ENCODE measurements around the gene TTC7B. TPM values are rescaled to one million over a fixed set of nuclear protein-coding genes. Genes with fewer than 3 reads are reported as not detected.

The TTC7B gene
- total RNA-seq, 1 experiment from 2014 or later: 9.6 TPM

GRCh38 chr14:90509403-90509802 is 306.8 kb downstream of the TTC7B start:
- TF ChIP-seq, protein P1, sequence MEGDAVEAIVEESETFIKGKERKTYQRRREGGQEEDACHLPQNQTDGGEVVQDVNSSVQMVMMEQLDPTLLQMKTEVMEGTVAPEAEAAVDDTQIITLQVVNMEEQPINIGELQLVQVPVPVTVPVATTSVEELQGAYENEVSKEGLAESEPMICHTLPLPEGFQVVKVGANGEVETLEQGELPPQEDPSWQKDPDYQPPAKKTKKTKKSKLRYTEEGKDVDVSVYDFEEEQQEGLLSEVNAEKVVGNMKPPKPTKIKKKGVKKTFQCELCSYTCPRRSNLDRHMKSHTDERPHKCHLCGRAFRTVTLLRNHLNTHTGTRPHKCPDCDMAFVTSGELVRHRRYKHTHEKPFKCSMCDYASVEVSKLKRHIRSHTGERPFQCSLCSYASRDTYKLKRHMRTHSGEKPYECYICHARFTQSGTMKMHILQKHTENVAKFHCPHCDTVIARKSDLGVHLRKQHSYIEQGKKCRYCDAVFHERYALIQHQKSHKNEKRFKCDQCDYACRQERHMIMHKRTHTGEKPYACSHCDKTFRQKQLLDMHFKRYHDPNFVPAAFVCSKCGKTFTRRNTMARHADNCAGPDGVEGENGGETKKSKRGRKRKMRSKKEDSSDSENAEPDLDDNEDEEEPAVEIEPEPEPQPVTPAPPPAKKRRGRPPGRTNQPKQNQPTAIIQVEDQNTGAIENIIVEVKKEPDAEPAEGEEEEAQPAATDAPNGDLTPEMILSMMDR (IDR thresholded peaks at IDR 0.05; ENCODE audit: unreplicated experiment): no peak
- H3K27ac Mint-ChIP-seq (ENCODE audit: unreplicated experiment): peak overlapping the region; percentile 92
- no peak for DNase-seq
- H3K36me3 Mint-ChIP-seq (ENCODE audit: insufficient read depth, unreplicated experiment): peaks cover 21% of the 10 kb centered on the region
- no peaks in the 10 kb centered on the region for H3K9me3 Mint-ChIP-seq (ENCODE audit: low read depth, unreplicated experiment)
- H3K4me1 Mint-ChIP-seq (ENCODE audit: low read depth, unreplicated experiment): peaks cover 56% of the 10 kb centered on the region
- no TSS peak for BruUV-seq (replicated peaks)
- intact Hi-C loops (cut with micrococcal nuclease; ENCODE audit: unreplicated experiment): loop anchor here (2.0 kb wide), 1 partner anchor 55 kb away; no protein-coding TSS in a partner anchor
- H3K4me3 Mint-ChIP-seq (ENCODE audit: low read depth, unreplicated experiment): peak overlapping the region; percentile 62
- H3K27me3 Mint-ChIP-seq (ENCODE audit: unreplicated experiment): no peaks in the 10 kb centered on the region
- CTCF ChIA-PET: no interaction called here

GRCh38 chr14:90508536-90509254 is 307.5 kb downstream of the TTC7B start:
- TF ChIP-seq, protein P1 (IDR thresholded peaks at IDR 0.05; ENCODE audit: unreplicated experiment): no peak
- peak; percentile 88 for DNase-seq
- no TSS peak for BruUV-seq (replicated peaks)
- intact Hi-C loops (cut with micrococcal nuclease; ENCODE audit: unreplicated experiment): loop anchor here (2.0 kb wide), 1 partner anchor 54 kb away; no protein-coding TSS in a partner anchor
- Mint-ChIP-seq H3K27ac (ENCODE audit: unreplicated experiment) (peak overlapping the region; percentile 92), H3K36me3 (ENCODE audit: insufficient read depth, unreplicated experiment) (peaks cover 20% of the 10 kb centered on the region), H3K27me3 (ENCODE audit: unreplicated experiment) (no peaks in the 10 kb centered on the region), H3K9me3 (ENCODE audit: low read depth, unreplicated experiment) (no peaks in the 10 kb centered on the region), H3K4me1 (ENCODE audit: low read depth, unreplicated experiment) (peaks cover 51% of the 10 kb centered on the region), H3K4me3 (ENCODE audit: low read depth, unreplicated experiment) (peak overlapping the region; percentile 62)
- CTCF ChIA-PET: no interaction called here

- CTCF ChIA-PET: no interaction called here
- peak overlapping the region; percentile 92 for H3K27ac Mint-ChIP-seq (ENCODE audit: unreplicated experiment)
- DNase-seq: no peak
- H3K36me3 Mint-ChIP-seq (ENCODE audit: insufficient read depth, unreplicated experiment): peaks cover 16% of the 10 kb centered on the region
- BruUV-seq (replicated peaks): no TSS peak
- TF ChIP-seq, protein P1 (IDR thresholded peaks at IDR 0.05; ENCODE audit: unreplicated experiment): no peak
- no peaks in the 10 kb centered on the region for H3K27me3 Mint-ChIP-seq (ENCODE audit: unreplicated experiment)
- intact Hi-C loops (cut with micrococcal nuclease; ENCODE audit: unreplicated experiment): loop anchor here (2.0 kb wide), 1 partner anchor 53 kb away; no protein-coding TSS in a partner anchor
- no peaks in the 10 kb centered on the region for H3K9me3 Mint-ChIP-seq (ENCODE audit: low read depth, unreplicated experiment)
- peaks cover 50% of the 10 kb centered on the region for H3K4me1 Mint-ChIP-seq (ENCODE audit: low read depth, unreplicated experiment)
- H3K4me3 Mint-ChIP-seq (ENCODE audit: low read depth, unreplicated experiment): no peak overlapping the region
Measured at GRCh38 chr14:90508036-90508435, 308.2 kb downstream of the TTC7B start.

- no peak for DNase-seq
- CTCF ChIA-PET: no interaction called here
- Mint-ChIP-seq H3K4me3 (ENCODE audit: low read depth, unreplicated experiment) (no peak overlapping the region), H3K9me3 (ENCODE audit: low read depth, unreplicated experiment) (no peaks in the 10 kb centered on the region), H3K27me3 (ENCODE audit: unreplicated experiment) (no peaks in the 10 kb centered on the region), H3K27ac (ENCODE audit: unreplicated experiment) (no peak overlapping the region), H3K36me3 (ENCODE audit: insufficient read depth, unreplicated experiment) (peaks cover 19% of the 10 kb centered on the region), H3K4me1 (ENCODE audit: low read depth, unreplicated experiment) (peaks cover 52% of the 10 kb centered on the region)
- intact Hi-C loops (cut with micrococcal nuclease; ENCODE audit: unreplicated experiment): no loop called here
- TF ChIP-seq, protein P1 (IDR thresholded peaks at IDR 0.05; ENCODE audit: unreplicated experiment): no peak
- no TSS peak for BruUV-seq (replicated peaks)
Measured at GRCh38 chr14:90507428-90507827, 308.8 kb downstream of the TTC7B start.

All from Calu3 (cell line).